Measurements from ENCODE around the gene GPALPP1. TPM values are rescaled to one million over a fixed set of nuclear protein-coding genes. Genes with fewer than 3 reads are reported as not detected.

Gene GPALPP1
- total RNA-seq, 1 experiment from 2014 or later = 36.2 TPM

DNA sequence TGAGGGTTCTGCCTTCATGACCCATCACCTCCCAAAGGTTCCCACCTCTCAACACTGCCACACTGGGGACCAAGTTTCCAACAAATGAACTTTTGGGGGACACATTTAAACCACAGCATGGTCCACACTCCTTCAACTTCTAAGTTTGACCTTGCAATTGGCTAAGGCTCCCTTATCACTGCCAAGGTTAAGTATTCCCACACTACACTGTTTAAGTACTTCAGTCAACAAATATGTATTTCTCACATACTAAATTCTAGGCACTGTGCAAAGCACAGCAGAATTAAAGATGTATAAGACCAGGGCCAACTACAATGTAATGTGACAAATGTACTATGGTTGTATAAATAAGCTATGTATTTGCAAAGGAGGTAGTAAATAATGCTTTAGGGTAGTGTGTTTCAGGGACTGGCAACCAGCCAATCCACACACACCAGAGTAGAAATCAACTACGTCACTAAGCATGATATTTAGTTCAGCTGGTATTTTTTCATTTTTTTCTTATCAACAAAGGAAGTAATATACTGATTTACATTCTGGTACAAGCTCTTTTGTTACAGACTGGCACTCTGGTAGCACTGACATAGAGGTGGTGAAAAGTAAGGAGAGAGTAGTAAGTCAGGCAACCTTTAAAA lies 12.3 kb upstream of the GPALPP1 start:
- Histone ChIP-seq H3K9ac (ENCODE audit: low read length) (no peak overlapping the region), H3K4me1 (ENCODE audit: low read length) (peaks cover 24% of the 10 kb centered on the region), H3K27ac (ENCODE audit: low read length) (no peak overlapping the region), H3K9me2 (replicated peaks; ENCODE audit: insufficient read depth, low read length) (no peaks in the 10 kb centered on the region), H3K9me3 (ENCODE audit: low read length) (no peaks in the 10 kb centered on the region), H3K36me3 (ENCODE audit: insufficient read depth, low read length) (peaks cover 45% of the 10 kb centered on the region), H3K4me3 (ENCODE audit: low read length) (no peak overlapping the region), H2AFZ (ENCODE audit: low read length) (no peak overlapping the region), H3K79me2 (ENCODE audit: low read length) (peaks cover 44% of the 10 kb centered on the region), H3K27me3 (ENCODE audit: low read length) (no peaks in the 10 kb centered on the region), H3K4me2 (ENCODE audit: low read depth, low read length, poor library complexity, severe bottlenecking) (no peak overlapping the region), H4K20me1 (ENCODE audit: insufficient read depth, low read depth, low read length) (no peaks in the 10 kb centered on the region)
- no peak for DNase-seq

DNA sequence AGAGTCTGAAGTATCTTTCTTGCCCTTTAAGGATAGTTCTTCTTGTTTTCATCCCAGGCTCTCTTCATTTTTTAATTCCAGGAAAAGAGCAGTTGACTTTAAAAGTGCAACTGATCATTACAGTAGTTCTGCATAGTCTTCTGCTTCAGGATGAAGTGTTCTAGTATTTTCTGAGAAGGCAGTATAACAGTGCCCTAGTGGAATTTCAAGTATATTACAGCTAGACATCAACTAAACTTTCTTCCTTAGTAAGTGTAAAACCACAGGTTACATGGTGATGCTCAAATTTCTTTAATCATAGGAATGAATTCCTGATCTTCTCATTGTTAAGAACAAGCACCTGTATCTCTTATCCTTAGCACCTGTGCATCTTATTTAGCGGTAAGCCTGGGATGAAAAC lies 11.0 kb upstream of the GPALPP1 start:
- H3K4me1 ChIP-seq (ENCODE audit: low read length) = peaks cover 14% of the 10 kb centered on the region
- no peak overlapping the region for H3K27ac ChIP-seq (ENCODE audit: low read length)
- no peak overlapping the region for H2AFZ ChIP-seq (ENCODE audit: low read length)
- DNase-seq = no peak
- no peak overlapping the region for H3K9ac ChIP-seq (ENCODE audit: low read length)
- H3K27me3 ChIP-seq (ENCODE audit: low read length) = no peaks in the 10 kb centered on the region
- H3K79me2 ChIP-seq (ENCODE audit: low read length) = peaks cover 44% of the 10 kb centered on the region
- H4K20me1 ChIP-seq (ENCODE audit: insufficient read depth, low read depth, low read length) = no peaks in the 10 kb centered on the region
- no peak overlapping the region for H3K4me2 ChIP-seq (ENCODE audit: low read depth, low read length, poor library complexity, severe bottlenecking)
- H3K9me3 ChIP-seq (ENCODE audit: low read length) = no peaks in the 10 kb centered on the region
- no peak overlapping the region for H3K4me3 ChIP-seq (ENCODE audit: low read length)
- H3K36me3 ChIP-seq (ENCODE audit: insufficient read depth, low read length) = peaks cover 42% of the 10 kb centered on the region
- no peaks in the 10 kb centered on the region for H3K9me2 ChIP-seq (replicated peaks; ENCODE audit: insufficient read depth, low read length)

DNA sequence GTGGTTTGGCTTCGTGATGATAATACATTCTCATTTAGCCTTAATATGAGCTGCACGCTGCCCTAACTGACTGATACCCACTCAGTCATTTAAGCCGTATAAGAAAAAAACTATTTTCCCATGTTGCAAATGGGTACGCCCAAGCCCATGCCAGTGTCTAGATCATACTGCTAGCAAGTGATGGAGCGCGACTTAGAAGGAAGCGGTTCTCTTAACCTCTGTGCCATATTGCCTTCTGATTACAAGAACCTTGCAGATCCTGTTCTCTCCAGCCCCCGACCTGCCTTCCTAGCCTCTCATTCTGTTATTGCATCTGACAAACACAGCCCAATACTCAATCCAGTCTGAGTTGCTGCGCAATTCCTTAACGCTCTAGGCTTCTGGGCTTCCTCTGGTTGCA lies 603 bp downstream of the GPALPP1 start:
- H3K4me1 ChIP-seq (ENCODE audit: low read length) = peaks cover 31% of the 10 kb centered on the region
- peak overlapping the region; percentile 83; the same call in 1 of the 2 replicates for H2AFZ ChIP-seq (ENCODE audit: low read length)
- H3K27me3 ChIP-seq (ENCODE audit: low read length) = no peaks in the 10 kb centered on the region
- H3K4me3 ChIP-seq (ENCODE audit: low read length) = peak overlapping the region; percentile 91
- peaks cover 93% of the 10 kb centered on the region for H3K79me2 ChIP-seq (ENCODE audit: low read length)
- peak overlapping the region; percentile 85 for H3K9ac ChIP-seq (ENCODE audit: low read length)
- no peak overlapping the region for H3K27ac ChIP-seq (ENCODE audit: low read length)
- DNase-seq = peak; percentile 57
- no peaks in the 10 kb centered on the region for H3K9me3 ChIP-seq (ENCODE audit: low read length)
- peak overlapping the region; percentile 94 for H3K4me2 ChIP-seq (ENCODE audit: low read depth, low read length, poor library complexity, severe bottlenecking)
- no peaks in the 10 kb centered on the region; the same call in 1 of the 2 replicates for H4K20me1 ChIP-seq (ENCODE audit: insufficient read depth, low read depth, low read length)
- H3K9me2 ChIP-seq (replicated peaks; ENCODE audit: insufficient read depth, low read length) = no peaks in the 10 kb centered on the region
- H3K36me3 ChIP-seq (ENCODE audit: insufficient read depth, low read length) = peaks cover 8% of the 10 kb centered on the region; the same call in 1 of the 2 replicates

DNA sequence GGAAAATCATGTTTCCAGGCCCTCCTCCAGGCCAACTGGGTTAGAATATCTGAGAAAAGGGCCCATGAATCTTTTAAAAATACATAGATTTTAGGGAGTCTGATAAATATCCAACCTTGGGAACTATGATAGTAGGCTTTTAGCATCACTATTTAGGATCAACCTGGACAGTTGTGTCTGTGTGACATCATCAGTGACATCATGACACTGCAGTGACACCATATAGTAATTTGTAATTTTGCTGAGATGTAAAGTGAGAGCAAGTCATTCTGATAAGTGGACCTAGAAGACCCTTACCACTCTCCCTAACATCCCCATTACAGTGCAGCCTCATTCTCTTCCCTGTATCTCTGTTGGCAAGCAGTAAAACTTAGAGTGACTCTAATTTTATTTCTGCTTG lies 14.1 kb downstream of the GPALPP1 start:
- peaks cover 6% of the 10 kb centered on the region for H3K36me3 ChIP-seq (ENCODE audit: insufficient read depth, low read length)

DNA sequence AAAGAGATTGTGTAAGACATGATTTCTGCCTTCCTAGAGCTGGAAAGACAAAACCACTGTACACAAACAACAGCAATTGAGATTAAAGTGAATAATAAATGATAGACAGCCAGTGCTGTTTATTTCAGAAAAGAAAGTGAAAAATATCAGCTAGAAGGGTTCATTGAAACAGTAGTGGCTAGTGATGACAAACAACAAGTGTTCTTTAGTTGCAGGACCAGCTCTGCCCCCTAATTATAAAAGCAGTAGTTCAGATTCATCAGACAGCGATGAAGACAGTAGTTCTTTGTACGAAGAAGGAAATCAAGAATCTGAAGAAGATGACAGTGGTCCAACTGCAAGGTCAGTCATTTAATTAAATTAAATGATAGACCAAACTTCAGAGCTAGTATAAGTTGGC lies 14.8 kb downstream of the GPALPP1 start:
- no peak overlapping the region for H2AFZ ChIP-seq (ENCODE audit: low read length)
- peaks cover 10% of the 10 kb centered on the region for H3K36me3 ChIP-seq (ENCODE audit: insufficient read depth, low read length)
- no peaks in the 10 kb centered on the region for H3K79me2 ChIP-seq (ENCODE audit: low read length)

More for the DNA sequence above, 14.1 kb downstream of the GPALPP1 start:
- Histone ChIP-seq H3K9me3 (ENCODE audit: low read length) (no peaks in the 10 kb centered on the region), H3K4me1 (ENCODE audit: low read length) (peaks cover 3% of the 10 kb centered on the region; the same call in 1 of the 2 replicates), H3K27me3 (ENCODE audit: low read length) (no peaks in the 10 kb centered on the region), H4K20me1 (ENCODE audit: insufficient read depth, low read depth, low read length) (no peaks in the 10 kb centered on the region), H2AFZ (ENCODE audit: low read length) (no peak overlapping the region), H3K79me2 (ENCODE audit: low read length) (no peaks in the 10 kb centered on the region), H3K9me2 (replicated peaks; ENCODE audit: insufficient read depth, low read length) (no peaks in the 10 kb centered on the region), H3K4me3 (ENCODE audit: low read length) (no peak overlapping the region), H3K9ac (ENCODE audit: low read length) (no peak overlapping the region), H3K4me2 (ENCODE audit: low read depth, low read length, poor library complexity, severe bottlenecking) (no peak overlapping the region), H3K27ac (ENCODE audit: low read length) (no peak overlapping the region)
- peak; percentile 31 for DNase-seq

DNA sequence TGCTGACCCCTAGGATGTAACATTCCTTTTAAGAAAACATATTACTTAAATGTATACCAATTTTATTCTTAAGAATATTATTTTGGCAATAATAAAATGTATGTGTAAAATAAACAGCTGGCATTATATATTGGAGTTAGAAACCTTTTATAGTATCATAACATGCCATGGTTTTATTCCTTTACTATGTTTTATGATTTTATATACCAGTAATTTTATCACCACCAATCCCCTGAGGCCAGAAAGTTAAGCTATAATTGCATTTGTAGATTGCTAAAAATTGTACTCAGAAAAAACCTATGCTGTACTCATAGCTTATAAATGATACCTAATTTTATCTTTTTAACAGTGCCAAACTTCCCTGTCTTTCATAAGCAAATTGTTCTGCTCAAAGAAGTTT lies 17.9 kb downstream of the GPALPP1 start:
- Histone ChIP-seq H3K4me1 (ENCODE audit: low read length) (peaks cover 3% of the 10 kb centered on the region; the same call in 1 of the 2 replicates), H2AFZ (ENCODE audit: low read length) (no peak overlapping the region), H3K36me3 (ENCODE audit: insufficient read depth, low read length) (peaks cover 12% of the 10 kb centered on the region; the same call in 1 of the 2 replicates), H3K9ac (ENCODE audit: low read length) (no peak overlapping the region), H3K27ac (ENCODE audit: low read length) (no peak overlapping the region), H3K27me3 (ENCODE audit: low read length) (no peaks in the 10 kb centered on the region), H3K9me3 (ENCODE audit: low read length) (no peaks in the 10 kb centered on the region), H3K4me3 (ENCODE audit: low read length) (no peak overlapping the region), H3K9me2 (replicated peaks; ENCODE audit: insufficient read depth, low read length) (no peaks in the 10 kb centered on the region), H3K79me2 (ENCODE audit: low read length) (no peaks in the 10 kb centered on the region), H3K4me2 (ENCODE audit: low read depth, low read length, poor library complexity, severe bottlenecking) (no peak overlapping the region), H4K20me1 (ENCODE audit: insufficient read depth, low read depth, low read length) (no peaks in the 10 kb centered on the region)
- DNase-seq = no peak

More for the DNA sequence above, 14.8 kb downstream of the GPALPP1 start:
- Histone ChIP-seq H4K20me1 (ENCODE audit: insufficient read depth, low read depth, low read length) (no peaks in the 10 kb centered on the region), H3K27me3 (ENCODE audit: low read length) (no peaks in the 10 kb centered on the region), H3K4me1 (ENCODE audit: low read length) (peaks cover 3% of the 10 kb centered on the region; the same call in 1 of the 2 replicates), H3K4me2 (ENCODE audit: low read depth, low read length, poor library complexity, severe bottlenecking) (no peak overlapping the region), H3K9me3 (ENCODE audit: low read length) (no peaks in the 10 kb centered on the region), H3K27ac (ENCODE audit: low read length) (no peak overlapping the region), H3K9me2 (replicated peaks; ENCODE audit: insufficient read depth, low read length) (no peaks in the 10 kb centered on the region), H3K9ac (ENCODE audit: low read length) (no peak overlapping the region), H3K4me3 (ENCODE audit: low read length) (no peak overlapping the region)
- DNase-seq = peak; percentile 23

DNA sequence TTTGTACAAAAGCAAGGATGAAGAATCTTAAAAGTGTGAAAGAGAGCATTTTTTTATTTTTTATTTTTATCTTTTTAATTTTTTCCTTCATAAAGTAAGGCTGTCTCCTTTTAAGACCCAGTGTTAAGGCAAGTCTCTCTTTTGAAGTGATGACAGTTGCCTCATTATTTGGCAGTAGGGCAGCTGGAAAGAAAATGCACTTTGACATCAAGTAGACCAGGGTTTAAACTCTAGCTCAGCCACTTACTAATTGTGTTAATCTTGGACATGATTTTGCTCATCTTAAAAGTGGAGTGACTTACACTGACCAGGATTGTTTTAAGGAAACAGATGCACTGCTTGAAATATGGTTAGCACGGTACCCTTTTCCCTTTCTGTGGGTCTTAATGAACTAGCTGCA lies 18.5 kb downstream of the GPALPP1 start:
- no peaks in the 10 kb centered on the region for H3K9me3 ChIP-seq (ENCODE audit: low read length)

DNA sequence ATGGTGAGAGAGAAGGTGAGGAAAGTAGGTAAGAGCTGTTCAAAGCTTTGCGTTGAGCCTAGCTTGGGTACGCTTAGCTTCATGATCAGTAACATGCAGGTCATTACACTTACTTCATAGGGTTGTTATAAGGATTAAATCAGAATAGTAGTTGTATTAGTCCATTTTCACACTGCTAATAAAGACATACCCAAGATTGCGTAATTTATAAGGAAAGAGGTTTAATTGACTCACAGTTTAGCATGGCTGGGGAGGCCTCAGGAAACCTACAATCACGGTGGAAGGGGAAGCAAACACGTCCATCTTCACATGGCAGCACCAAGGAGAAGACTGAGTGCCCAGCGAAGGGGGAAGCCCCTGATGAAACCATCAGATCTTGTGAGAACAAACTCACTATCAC lies 21.9 kb downstream of the GPALPP1 start:
- Histone ChIP-seq H3K4me3 (ENCODE audit: low read length) (no peak overlapping the region), H3K9ac (ENCODE audit: low read length) (no peak overlapping the region), H3K4me2 (ENCODE audit: low read depth, low read length, poor library complexity, severe bottlenecking) (no peak overlapping the region), H3K4me1 (ENCODE audit: low read length) (peaks cover 3% of the 10 kb centered on the region; the same call in 1 of the 2 replicates), H4K20me1 (ENCODE audit: insufficient read depth, low read depth, low read length) (no peaks in the 10 kb centered on the region), H3K36me3 (ENCODE audit: insufficient read depth, low read length) (peaks cover 17% of the 10 kb centered on the region; the same call in 1 of the 2 replicates), H3K27me3 (ENCODE audit: low read length) (no peaks in the 10 kb centered on the region), H3K79me2 (ENCODE audit: low read length) (no peaks in the 10 kb centered on the region), H3K9me2 (replicated peaks; ENCODE audit: insufficient read depth, low read length) (no peaks in the 10 kb centered on the region), H3K27ac (ENCODE audit: low read length) (no peak overlapping the region), H2AFZ (ENCODE audit: low read length) (no peak overlapping the region), H3K9me3 (ENCODE audit: low read length) (no peaks in the 10 kb centered on the region)
- no peak for DNase-seq

More for the DNA sequence above, 18.5 kb downstream of the GPALPP1 start:
- no peak for DNase-seq
- no peak overlapping the region for H2AFZ ChIP-seq (ENCODE audit: low read length)
- H3K4me2 ChIP-seq (ENCODE audit: low read depth, low read length, poor library complexity, severe bottlenecking) = no peak overlapping the region
- no peak overlapping the region for H3K9ac ChIP-seq (ENCODE audit: low read length)
- H3K27me3 ChIP-seq (ENCODE audit: low read length) = no peaks in the 10 kb centered on the region
- no peak overlapping the region for H3K4me3 ChIP-seq (ENCODE audit: low read length)
- peaks cover 3% of the 10 kb centered on the region; the same call in 1 of the 2 replicates for H3K4me1 ChIP-seq (ENCODE audit: low read length)
- H4K20me1 ChIP-seq (ENCODE audit: insufficient read depth, low read depth, low read length) = no peaks in the 10 kb centered on the region
- H3K27ac ChIP-seq (ENCODE audit: low read length) = no peak overlapping the region
- no peaks in the 10 kb centered on the region for H3K79me2 ChIP-seq (ENCODE audit: low read length)
- peaks cover 12% of the 10 kb centered on the region; the same call in 1 of the 2 replicates for H3K36me3 ChIP-seq (ENCODE audit: insufficient read depth, low read length)
- H3K9me2 ChIP-seq (replicated peaks; ENCODE audit: insufficient read depth, low read length) = no peaks in the 10 kb centered on the region
